Stomach smooth muscle (tissue), 2 donors: Measurements from ENCODE around the gene OCIAD1.

Source experiments
- H3K27ac ChIP-seq: one replicate; pipeline ENCODE4 v1.7.0; 2013; ENCODE audit warnings: mild to moderate bottlenecking, low read length, inconsistent platforms
- H3K27me3 ChIP-seq, 2 donors: one replicate each; pipeline ENCODE4 v1.7.0; 2013; ENCODE audit warnings: low read length in 2 of 2; ENCODE audit not compliant: insufficient read depth in 2 of 2, control insufficient read depth in 1 of 2
- H3K36me3 ChIP-seq, 2 donors: one replicate each; pipeline ENCODE4 v1.7.0; 2013; ENCODE audit warnings: low read length in 2 of 2; ENCODE audit not compliant: control insufficient read depth in 2 of 2, insufficient read depth in 2 of 2
- H3K4me1 ChIP-seq: one replicate; pipeline ENCODE4 v1.7.0; 2013; ENCODE audit warnings: low read length; ENCODE audit not compliant: control insufficient read depth, insufficient read depth
- H3K4me3 ChIP-seq, 2 donors: one replicate each; pipeline ENCODE4 v1.7.0; 2013; ENCODE audit warnings: low read length in 2 of 2
- H3K9ac ChIP-seq, 2 donors: one replicate each; pipeline ENCODE4 v1.7.0; 2013; ENCODE audit warnings: low read length in 2 of 2, mild to moderate bottlenecking in 1 of 2
- H3K9me3 ChIP-seq, 2 donors: one replicate each; pipeline ENCODE4 v1.7.0; 2013; ENCODE audit warnings: low read length in 2 of 2; ENCODE audit not compliant: control insufficient read depth in 2 of 2
- donor health status: healthy.
- donor health status: Pancreatic carcinoma.

Gene OCIAD1, protein sequence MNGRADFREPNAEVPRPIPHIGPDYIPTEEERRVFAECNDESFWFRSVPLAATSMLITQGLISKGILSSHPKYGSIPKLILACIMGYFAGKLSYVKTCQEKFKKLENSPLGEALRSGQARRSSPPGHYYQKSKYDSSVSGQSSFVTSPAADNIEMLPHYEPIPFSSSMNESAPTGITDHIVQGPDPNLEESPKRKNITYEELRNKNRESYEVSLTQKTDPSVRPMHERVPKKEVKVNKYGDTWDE

DNA sequence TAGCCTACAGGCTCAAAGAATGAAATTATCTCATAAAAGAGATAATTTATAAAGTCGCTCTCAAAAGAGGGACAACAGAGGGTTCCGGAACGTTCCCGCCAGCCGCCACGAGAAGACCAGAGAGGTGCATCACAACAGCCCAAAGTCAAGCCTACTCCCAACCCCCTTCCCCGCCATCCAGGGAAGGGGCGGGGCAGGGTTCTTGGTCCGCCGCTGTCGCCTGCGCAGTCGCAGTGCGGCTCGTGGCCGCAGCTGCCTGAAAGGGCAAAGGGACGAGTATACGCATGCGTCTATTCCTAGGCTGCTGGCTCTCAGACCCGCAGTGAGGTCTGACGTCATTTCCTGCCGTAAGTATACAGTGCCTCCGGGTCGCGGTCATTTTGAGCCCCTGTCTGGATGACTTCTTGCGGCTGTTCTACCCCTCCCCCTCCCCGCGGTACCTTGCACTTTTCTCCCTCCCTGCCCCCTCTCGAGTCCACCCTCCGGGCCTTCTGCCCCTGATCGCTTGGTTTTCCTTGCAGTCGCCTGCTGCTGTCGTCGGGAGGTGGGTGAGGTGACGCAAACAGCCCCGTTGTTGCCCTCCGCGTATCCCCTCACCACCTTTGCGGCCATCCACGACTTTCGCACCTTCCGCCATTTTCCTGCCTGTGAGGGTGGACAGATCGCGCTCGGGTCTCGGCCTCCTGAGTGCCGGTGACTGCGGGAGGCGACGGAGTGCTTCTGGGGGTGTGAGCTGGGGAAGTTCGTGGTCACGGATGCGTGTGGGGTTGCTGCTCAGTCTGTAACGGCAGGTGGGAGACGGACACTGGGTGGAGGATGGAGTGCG lies at the start of gene OCIAD1:
TSS of gene OCIAD1 (plus strand) at position 383 of the 826 bp plus-strand sequence. CDS start 1,537 bp downstream, outside the sequence.
- Histone ChIP-seq H3K27me3 (no peaks in the 10 kb centered on the region), H3K9ac (peak within 1 kb of the TSS; percentile 99)

DNA sequence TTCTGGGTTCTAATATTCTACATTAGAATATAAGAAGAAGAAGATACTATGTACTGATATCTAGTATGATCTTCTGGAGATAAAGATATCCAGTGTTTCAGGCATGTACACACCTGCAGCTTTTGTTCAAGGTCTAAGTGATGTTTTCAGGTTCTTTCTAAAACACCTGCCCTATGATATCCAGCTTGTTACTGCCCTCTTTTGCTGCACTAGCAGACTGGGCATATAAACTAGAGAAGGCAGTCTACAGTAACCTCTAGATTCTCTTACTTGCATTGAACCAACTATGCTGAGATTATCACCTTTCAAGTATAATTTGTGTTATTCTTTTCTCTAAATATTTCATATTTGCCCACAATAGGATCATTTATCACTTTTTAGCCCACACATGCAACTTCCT lies 48.9 kb upstream of the OCIAD1 start:
- H3K27ac ChIP-seq, result no peak overlapping the region
- H3K9me3 ChIP-seq, result no peaks in the 10 kb centered on the region
- no peaks in the 10 kb centered on the region for H3K27me3 ChIP-seq
- no peak overlapping the region for H3K9ac ChIP-seq
- H3K4me1 ChIP-seq, result peaks cover 17% of the 10 kb centered on the region
- no peak overlapping the region for H3K4me3 ChIP-seq
- H3K36me3 ChIP-seq, result no peaks in the 10 kb centered on the region

More for the DNA sequence above, at the start of gene OCIAD1:
- Histone ChIP-seq H3K9me3 (no peaks in the 10 kb centered on the region), H3K27ac (peak within 1 kb of the TSS; percentile 96), H3K36me3 (peaks cover 11 to 18% of the 10 kb centered on the region in 2 donors), H3K4me3 (peak within 1 kb of the TSS; percentile 99 to 100), H3K4me1 (peaks cover 4% of the 10 kb centered on the region)

DNA sequence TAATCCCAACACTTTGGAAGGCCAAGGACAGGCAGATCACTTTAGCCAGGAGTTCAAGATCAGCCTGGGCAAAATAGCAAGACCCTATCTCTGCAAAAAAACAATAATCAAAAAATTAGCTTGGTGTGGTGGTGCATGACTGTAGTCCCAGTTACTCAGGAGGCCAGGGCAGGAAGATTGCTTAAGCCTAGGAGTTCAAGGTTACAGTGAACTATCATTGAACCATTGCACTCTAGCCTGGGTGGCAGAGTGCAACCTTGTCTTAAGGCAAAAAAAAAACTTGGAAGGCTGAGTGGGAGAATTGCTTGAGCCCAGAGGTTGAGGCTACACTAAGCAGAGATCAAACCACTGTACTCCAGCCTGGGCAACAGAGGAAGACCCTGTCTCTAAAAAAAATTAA lies 45.6 kb upstream of the OCIAD1 start:
- no peaks in the 10 kb centered on the region for H3K27me3 ChIP-seq
- no peak overlapping the region for H3K27ac ChIP-seq
- peaks cover 5% of the 10 kb centered on the region for H3K4me1 ChIP-seq
- no peaks in the 10 kb centered on the region for H3K9me3 ChIP-seq
- no peaks in the 10 kb centered on the region for H3K36me3 ChIP-seq
- no peak overlapping the region for H3K9ac ChIP-seq
- no peak overlapping the region for H3K4me3 ChIP-seq

DNA sequence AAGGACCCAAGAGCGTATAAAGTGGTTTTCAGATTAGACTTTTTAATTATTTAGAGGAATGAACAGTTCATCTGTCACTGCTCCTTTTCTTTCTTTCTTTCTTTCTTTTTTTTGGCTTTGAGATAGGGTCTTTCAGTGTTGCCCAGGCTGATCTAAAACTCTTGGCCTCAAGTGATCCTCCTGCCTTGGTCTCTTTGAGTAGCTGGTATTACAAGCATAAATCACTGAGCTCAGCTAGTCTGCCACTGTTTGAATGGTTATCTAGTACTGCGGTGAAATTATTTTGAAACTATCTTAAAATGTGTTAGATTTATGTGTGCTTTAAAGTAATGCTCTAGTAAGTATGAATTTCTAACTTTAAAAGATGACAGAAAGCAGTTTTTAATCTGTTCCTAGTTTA lies 44.3 kb upstream of the OCIAD1 start:
- H3K4me1 ChIP-seq, result no peaks in the 10 kb centered on the region
- H3K27me3 ChIP-seq, result no peaks in the 10 kb centered on the region
- no peak overlapping the region for H3K9ac ChIP-seq
- no peak overlapping the region for H3K27ac ChIP-seq
- H3K36me3 ChIP-seq, result no peaks in the 10 kb centered on the region
- H3K9me3 ChIP-seq, result no peaks in the 10 kb centered on the region
- no peak overlapping the region for H3K4me3 ChIP-seq

DNA sequence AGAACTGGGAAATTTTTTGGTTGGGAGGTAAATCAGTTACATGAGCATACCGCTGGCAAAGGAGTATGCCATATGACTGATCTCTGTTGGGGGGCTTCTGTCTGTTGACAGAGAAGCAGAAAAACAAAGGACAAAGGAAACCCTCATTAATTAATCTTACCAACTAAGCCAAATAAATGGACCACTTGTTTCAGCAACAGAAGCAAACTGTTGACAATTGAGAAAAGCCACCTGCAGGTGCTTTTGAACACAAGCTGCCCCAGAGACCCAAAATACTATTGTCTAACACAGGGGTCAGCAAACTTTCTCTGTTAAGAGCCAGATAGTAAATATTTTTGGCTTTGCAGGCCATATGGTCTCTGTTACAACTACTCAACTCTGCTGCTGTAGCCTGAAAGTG lies 43.8 kb upstream of the OCIAD1 start:
- Histone ChIP-seq H3K27me3 (no peaks in the 10 kb centered on the region), H3K9ac (no peak overlapping the region), H3K27ac (no peak overlapping the region), H3K4me3 (no peak overlapping the region), H3K4me1 (no peaks in the 10 kb centered on the region), H3K9me3 (no peaks in the 10 kb centered on the region), H3K36me3 (no peaks in the 10 kb centered on the region)

DNA sequence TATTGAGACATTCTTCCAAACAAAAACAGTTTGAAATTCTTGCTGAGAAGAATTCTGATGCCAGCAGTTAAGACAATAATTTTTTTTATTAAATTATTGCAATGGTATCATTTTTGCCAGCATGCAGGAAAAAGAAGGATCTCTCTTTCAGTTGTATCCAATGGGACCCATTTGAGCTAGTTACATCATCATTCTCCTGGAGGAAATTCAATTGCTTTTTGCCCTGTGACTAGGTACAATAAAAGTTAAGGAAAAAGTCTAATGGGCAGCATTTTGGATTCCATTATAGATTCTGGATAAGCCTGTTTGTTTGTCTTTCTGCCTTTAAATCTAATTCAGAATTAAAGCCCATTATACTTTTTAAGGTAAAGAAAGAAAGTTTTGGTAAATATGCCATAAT lies 40.3 kb upstream of the OCIAD1 start:
- Histone ChIP-seq H3K36me3 (no peaks in the 10 kb centered on the region), H3K4me3 (no peak overlapping the region), H3K27ac (no peak overlapping the region)

DNA sequence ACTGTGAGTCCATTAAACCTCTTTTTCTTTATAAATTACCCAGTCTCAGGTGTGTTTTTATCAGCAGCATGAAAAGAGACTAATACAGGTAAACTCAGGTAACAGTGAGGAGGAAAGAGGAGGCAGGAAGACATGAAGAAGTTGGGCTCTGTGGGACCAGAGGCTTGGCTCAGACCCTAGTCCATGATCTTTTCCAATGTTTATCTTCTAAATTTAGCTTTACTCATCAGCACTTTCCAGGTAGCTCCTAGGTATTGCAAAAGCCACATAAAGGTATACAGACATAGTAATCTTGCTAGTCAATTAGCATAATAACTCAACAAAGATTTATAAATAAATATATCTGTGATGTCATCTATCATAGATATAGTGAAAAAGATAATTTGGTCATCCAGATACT lies 39.6 kb upstream of the OCIAD1 start:
- Histone ChIP-seq H3K9ac (no peak overlapping the region), H3K27ac (no peak overlapping the region), H3K4me3 (no peak overlapping the region), H3K9me3 (no peaks in the 10 kb centered on the region), H3K4me1 (no peaks in the 10 kb centered on the region), H3K36me3 (no peaks in the 10 kb centered on the region), H3K27me3 (no peaks in the 10 kb centered on the region)

More for the DNA sequence above, 40.3 kb upstream of the OCIAD1 start:
- H3K27me3 ChIP-seq, result no peaks in the 10 kb centered on the region
- no peaks in the 10 kb centered on the region for H3K9me3 ChIP-seq
- no peak overlapping the region for H3K9ac ChIP-seq
- H3K4me1 ChIP-seq, result no peaks in the 10 kb centered on the region

DNA sequence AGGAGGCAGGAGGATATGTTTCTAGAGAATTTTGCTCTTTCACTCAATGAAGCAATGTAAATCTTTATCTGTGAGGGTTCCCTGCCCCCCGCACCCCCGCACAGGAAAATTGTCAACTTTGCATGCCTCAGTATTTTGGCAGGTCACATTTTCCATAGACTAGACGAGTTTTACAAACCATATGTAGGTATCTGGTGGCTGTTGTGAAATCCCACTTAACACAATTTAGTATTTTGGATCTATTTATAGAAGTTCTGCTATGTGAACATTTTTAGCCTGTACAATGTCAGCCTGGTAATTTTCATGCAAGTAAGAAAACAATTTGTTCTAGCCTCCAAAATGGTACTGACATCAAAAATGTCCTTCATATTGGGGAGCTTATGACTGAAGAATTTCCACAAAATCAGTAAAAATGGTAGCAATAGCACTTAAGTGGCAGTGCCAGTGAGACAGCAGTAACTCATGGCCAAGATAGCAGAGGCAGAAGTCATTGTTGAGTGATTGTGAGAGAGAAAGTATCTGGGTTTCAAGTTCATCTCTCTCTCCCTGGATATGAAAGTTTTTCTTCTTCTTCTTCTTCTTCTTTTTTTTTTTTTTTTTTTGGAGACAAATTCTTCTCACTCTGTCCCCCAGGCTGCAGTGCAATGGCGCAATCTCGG lies 38.4 kb upstream of the OCIAD1 start:
- Histone ChIP-seq H3K27me3 (no peaks in the 10 kb centered on the region), H3K4me1 (no peaks in the 10 kb centered on the region), H3K4me3 (peak overlapping the region in 1 of 2 donors; percentile 35), H3K27ac (no peak overlapping the region), H3K9ac (no peak overlapping the region), H3K9me3 (no peaks in the 10 kb centered on the region), H3K36me3 (no peaks in the 10 kb centered on the region)

DNA sequence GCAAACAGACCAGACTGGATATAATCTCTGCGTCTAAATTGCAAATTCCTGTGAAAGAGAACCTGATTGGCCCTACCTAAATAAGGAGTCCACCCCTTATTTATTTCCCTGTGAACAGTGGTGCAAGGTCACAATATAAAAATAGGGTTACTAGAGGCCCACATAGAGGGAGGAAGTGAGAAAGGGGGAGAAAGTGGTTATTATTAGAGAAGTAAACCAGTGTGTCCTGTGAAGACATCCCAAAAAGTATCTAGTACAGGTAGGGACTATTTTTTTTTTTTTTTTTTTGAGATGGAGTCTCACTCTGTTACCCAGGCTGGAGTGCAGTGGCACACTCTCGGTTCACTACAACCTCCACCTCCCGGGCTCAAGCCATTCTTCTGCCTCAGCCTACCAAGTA lies 35.8 kb upstream of the OCIAD1 start:
- H3K27ac ChIP-seq, result no peak overlapping the region
- no peaks in the 10 kb centered on the region for H3K4me1 ChIP-seq
- no peak overlapping the region for H3K9ac ChIP-seq
- no peaks in the 10 kb centered on the region for H3K27me3 ChIP-seq
- H3K9me3 ChIP-seq, result no peaks in the 10 kb centered on the region
- H3K4me3 ChIP-seq, result no peak overlapping the region
- no peaks in the 10 kb centered on the region for H3K36me3 ChIP-seq

DNA sequence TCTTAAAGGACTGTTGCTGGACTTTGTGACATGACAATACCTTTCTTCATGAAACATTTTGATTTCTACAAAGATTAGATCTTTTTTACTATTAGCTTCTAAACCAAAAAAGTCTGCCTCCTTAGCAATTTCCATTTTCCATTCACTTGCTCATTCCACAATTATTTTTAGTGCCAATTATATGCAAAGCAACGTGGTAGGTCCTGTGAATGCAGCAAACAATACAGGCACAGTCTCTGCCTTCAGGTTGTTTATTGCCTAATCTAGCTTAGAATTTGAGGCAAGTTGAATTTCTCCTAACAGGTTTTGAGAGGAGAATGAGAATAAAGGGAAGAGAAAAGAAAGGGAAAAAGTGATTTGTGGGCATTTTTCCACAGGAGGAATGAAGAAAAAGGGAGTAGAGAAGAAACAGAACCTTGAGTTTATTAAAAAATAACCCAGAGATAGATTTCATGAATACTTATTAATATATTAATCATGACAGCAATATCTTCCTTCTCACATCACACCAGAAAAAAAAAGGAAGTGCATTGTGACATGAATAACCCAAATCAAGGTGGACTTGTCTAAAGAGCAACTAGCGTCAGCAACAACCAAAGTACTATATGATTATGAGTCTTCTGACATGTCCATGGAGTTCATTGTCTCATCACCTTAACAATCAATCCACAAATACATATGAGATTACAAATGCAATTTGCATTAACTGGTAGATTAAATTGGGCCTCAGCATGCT lies 34.5 kb upstream of the OCIAD1 start:
- Histone ChIP-seq H3K27me3 (no peaks in the 10 kb centered on the region), H3K9ac (no peak overlapping the region), H3K4me3 (no peak overlapping the region), H3K27ac (no peak overlapping the region), H3K36me3 (no peaks in the 10 kb centered on the region), H3K4me1 (peaks cover 2% of the 10 kb centered on the region), H3K9me3 (no peaks in the 10 kb centered on the region)
